ENCODE data around the gene ADSL. TPM values are rescaled to one million over a fixed set of nuclear protein-coding genes. Genes with fewer than 3 reads are reported as not detected.
"Not testable (repeated sequence)": the region's sequence is repeated elsewhere in the genome, so short reads cannot be mapped to it uniquely, and the experiment has no call there.

Gene ADSL
- total and polyA plus RNA-seq, 12 donors = 29.3 to 101 (median 53.9) TPM

- ATAC-seq = no peak
- no peak overlapping the region for H3K4me3 ChIP-seq
- intact Hi-C loops (cut with DNase I) = no loop called here
- WGBS, 2 donors = 97% methylated on average over 8 of the region's 8 CpGs
- peaks cover 0 to 31% (median 12%) of the 10 kb centered on the region in 9 donors for H3K4me1 ChIP-seq
- H3K27me3 ChIP-seq = no peaks in the 10 kb centered on the region
- H3K36me3 ChIP-seq = peaks cover 0 to 16% (median 0%) of the 10 kb centered on the region in 9 donors
- TF ChIP-seq CTCF (IDR thresholded peaks at IDR 0.05) = no peak
- no peak overlapping the region for H3K27ac ChIP-seq
- no peaks in the 10 kb centered on the region for H3K9me3 ChIP-seq
- DNase-seq = no peak
Measured at GRCh38 chr22:40374567-40374966, 28.3 kb downstream of the ADSL start.

GRCh38 chr22:40376149-40376548 is 29.8 kb downstream of the ADSL start:
- no peak for TF ChIP-seq CTCF (IDR thresholded peaks at IDR 0.05)
- ATAC-seq = no peak
- no peak overlapping the region for H3K4me3 ChIP-seq
- H3K36me3 ChIP-seq = peaks cover 0 to 15% (median 0%) of the 10 kb centered on the region in 9 donors
- peaks cover 0 to 25% (median 9%) of the 10 kb centered on the region in 9 donors for H3K4me1 ChIP-seq
- H3K9me3 ChIP-seq = no peaks in the 10 kb centered on the region
- no peak for DNase-seq
- intact Hi-C loops (cut with DNase I) = no loop called here
- no peak overlapping the region for H3K27ac ChIP-seq
- no peaks in the 10 kb centered on the region for H3K27me3 ChIP-seq
- WGBS, 2 donors = 69 to 74% methylated on average over 5 of the region's 5 CpGs

GRCh38 chr22:40377931-40378330 is 31.6 kb downstream of the ADSL start:
- no peak for TF ChIP-seq CTCF (IDR thresholded peaks at IDR 0.05)
- Histone ChIP-seq H3K4me3 (no peak overlapping the region), H3K27ac (no peak overlapping the region), H3K27me3 (no peaks in the 10 kb centered on the region), H3K9me3 (no peaks in the 10 kb centered on the region), H3K36me3 (peaks cover 0 to 13% (median 0%) of the 10 kb centered on the region in 9 donors), H3K4me1 (peaks cover 0 to 13% (median 0%) of the 10 kb centered on the region in 9 donors)
- intact Hi-C loops (cut with DNase I) = no loop called here
- DNase-seq = no peak
- 98 to 99% methylated on average over 2 of the region's 2 CpGs for WGBS, 2 donors
- ATAC-seq = no peak

GRCh38 chr22:40378448-40378847 is 32.1 kb downstream of the ADSL start:
- H3K9me3 ChIP-seq; H3K4me3 ChIP-seq; H3K27ac ChIP-seq; intact Hi-C loops (cut with DNase I); H3K27me3 ChIP-seq; DNase-seq; ATAC-seq; H3K36me3 ChIP-seq: not testable (repeated sequence)
- peaks cover 0 to 15% (median 2%) of the 10 kb centered on the region in 9 donors for H3K4me1 ChIP-seq
- 94 to 97% methylated on average over 11 of the region's 11 CpGs for WGBS, 2 donors

- Histone ChIP-seq H3K4me1 (peaks cover 0 to 41% (median 8%) of the 10 kb centered on the region in 9 donors), H3K27ac (no peak overlapping the region), H3K36me3 (no peaks in the 10 kb centered on the region), H3K27me3 (no peaks in the 10 kb centered on the region), H3K4me3 (no peak overlapping the region), H3K9me3 (no peaks in the 10 kb centered on the region)
- 97% methylated on average over 3 of the region's 3 CpGs for WGBS, 2 donors
- intact Hi-C loops (cut with DNase I) = no loop called here
- ATAC-seq (no peak), DNase-seq (no peak)
- TF ChIP-seq CTCF (IDR thresholded peaks at IDR 0.05) = no peak
Measured at GRCh38 chr22:40381461-40381860, 35.2 kb downstream of the ADSL start.

All from heart right ventricle (tissue), 16 donors.